GM12891 (cell line): ENCODE measurements around the gene PLD1.

Experiments
- POLR2A ChIP-seq: IDR thresholded peaks from 2 replicates; pipeline ENCODE4 v1.6.1; 2011; ENCODE audit warnings: low read depth, low read length, control low read depth
- POLR2AphosphoS5 ChIP-seq: IDR thresholded peaks from 2 replicates; pipeline ENCODE4 v1.6.1; 2011; ENCODE audit warnings: low read depth, low read length, control low read depth
- SPI1 ChIP-seq: IDR thresholded peaks from 2 replicates; pipeline ENCODE4 v1.6.1; 2011; ENCODE audit warnings: low read depth, low read length, control low read depth
- TAF1 ChIP-seq: IDR thresholded peaks from 2 replicates; pipeline ENCODE4 v1.6.1; 2011; ENCODE audit warnings: low read depth, low read length, control low read depth

DNA sequence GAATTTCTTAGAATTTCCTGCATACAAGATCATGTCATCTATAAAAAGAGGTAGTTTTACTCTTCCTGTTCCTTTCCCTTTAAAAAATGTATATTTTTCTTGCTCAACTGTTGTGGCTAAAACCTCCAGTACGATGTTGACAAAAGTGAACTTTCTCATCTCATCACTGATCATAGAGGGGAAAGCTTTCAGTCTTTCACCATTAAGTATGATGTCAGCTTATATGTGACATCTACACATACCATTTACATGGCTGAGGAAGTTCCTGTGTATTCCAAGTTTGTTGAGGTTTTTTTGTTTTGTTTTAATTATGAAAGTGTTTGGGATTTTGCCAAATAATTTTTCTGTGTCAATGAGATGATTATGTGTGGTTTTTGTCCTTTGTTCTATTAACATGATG is 173.6 kb downstream of the PLD1 start:
- no peak for TF ChIP-seq POLR2A
- no peak for TF ChIP-seq POLR2AphosphoS5
- TF ChIP-seq TAF1 = no peak
- TF ChIP-seq SPI1 = no peak
